DMS79 (cell line): ENCODE measurements around the gene LGR4.
A peak's percentile ranks its signal among the peaks of the same experiment; 100 is the strongest.

Experiments
- DNase-seq: peaks from one replicate; lab custom pipeline; 2025; lab: John Stamatoyannopoulos, UW

LGR4 gene

DNA sequence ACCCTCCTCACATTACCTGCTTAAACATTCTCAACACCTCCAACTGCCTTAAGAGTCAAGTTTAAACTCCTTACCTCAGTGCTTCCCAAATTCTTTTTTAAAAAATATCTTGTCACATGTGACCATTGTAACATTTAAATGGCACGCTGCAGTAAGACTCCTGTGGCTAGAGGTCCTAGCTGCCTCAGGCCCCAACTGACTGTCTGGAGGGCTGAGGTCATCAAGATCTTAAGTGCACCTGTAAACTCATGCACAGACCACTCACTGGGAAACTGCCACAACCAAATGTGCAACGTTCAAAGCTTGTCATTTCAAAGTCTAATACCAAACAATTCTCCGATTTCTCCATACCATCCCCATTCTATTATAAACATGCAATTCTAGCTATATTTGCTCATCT lies 93.1 kb downstream of the LGR4 start:
- no peak for DNase-seq

GRCh38 chr11:27375370-27375769 lies 97.2 kb downstream of the LGR4 start:
- DNase-seq, result no peak

- DNase-seq, result no peak
Measured at GRCh38 chr11:27373856-27374602, 98.6 kb downstream of the LGR4 start.

DNA sequence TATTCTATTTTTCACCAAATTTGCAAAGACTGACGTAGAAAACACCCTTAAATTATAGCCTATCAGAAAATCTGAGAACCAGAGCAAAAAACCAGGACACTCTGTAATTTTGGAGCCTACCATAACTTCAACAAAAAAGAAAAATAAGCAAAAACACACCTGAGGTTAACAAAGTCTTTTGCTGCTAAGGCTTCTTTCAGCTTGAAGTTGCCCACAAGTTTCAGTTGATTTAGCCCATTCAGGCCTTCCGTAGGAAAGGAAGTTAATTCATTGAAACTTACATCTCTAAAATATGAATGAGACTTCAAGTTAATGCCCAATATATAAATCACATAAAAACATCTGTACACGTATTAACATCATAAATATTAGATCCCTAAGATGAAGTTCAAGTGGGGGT lies 99.2 kb downstream of the LGR4 start:
- DNase-seq, result no peak

DNA sequence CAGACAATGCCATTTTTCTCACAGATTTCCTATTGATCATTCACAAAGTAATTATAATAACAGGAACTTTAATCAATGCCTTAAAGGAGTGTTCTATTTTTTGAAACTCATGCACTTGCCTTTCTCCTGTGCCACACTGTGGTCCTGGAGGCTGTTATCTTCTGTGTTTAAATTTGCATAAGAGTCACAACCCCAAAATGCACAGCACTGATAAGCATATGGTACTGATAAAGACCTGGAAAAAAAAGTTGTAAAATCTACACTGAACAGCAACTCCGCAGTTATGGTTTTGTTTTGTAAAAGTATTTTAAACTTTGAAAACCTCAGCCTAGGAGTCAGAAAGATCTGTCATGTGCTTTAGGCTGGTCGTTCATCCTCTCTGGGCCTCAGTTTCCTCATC lies 100.4 kb downstream of the LGR4 start:
- DNase-seq, result no peak

GRCh38 chr11:27371489-27371888 lies 101.1 kb downstream of the LGR4 start:
- no peak for DNase-seq

DNA sequence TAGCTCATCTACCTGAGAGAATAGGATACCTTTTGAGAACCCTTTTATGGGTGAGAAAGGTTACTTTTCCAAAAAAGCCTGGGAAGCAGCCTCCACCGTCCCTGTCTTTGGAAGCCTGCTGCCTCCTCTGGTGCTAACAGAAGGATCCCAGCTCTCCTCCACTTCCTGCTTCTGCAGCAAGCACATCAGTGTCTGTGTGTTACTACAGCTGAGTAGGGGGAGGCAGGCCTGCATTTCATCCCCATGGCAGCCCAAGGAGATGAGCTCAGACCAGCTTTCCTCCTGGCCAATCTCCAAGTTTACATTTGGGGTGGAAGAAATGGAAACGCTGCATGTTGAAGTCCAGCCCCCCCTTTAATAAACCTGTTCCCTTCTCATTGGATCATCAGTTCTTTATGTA lies 102.2 kb downstream of the LGR4 start:
- no peak for DNase-seq

GRCh38 chr11:27367881-27368280 lies 104.7 kb downstream of the LGR4 start:
- no peak for DNase-seq

DNA sequence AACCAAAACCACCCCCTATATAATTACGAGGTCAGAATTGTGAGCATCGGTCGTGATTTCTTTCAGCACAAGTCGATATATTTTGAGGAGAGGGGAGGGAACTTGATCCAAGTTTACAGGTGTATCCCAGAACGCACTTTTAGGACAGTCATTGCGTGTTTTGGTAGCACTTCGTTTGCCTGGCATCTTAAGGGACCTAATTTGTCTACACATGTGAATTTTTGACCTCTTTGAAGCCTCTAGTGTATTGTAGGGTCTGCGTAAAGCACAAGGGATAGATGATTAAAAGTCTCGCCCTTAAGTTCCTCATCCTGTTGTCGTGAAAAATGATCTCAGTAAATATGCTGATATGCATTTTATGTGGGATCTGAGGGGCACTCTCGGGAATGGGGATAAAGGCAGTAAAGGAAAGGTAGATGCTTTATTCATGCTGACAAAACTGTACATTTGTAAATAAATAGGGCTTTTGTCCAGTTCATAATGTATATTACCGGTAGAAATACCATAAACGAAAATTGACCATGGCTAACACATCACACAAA lies 108.9 kb downstream of the LGR4 start:
- no peak for DNase-seq

DNA sequence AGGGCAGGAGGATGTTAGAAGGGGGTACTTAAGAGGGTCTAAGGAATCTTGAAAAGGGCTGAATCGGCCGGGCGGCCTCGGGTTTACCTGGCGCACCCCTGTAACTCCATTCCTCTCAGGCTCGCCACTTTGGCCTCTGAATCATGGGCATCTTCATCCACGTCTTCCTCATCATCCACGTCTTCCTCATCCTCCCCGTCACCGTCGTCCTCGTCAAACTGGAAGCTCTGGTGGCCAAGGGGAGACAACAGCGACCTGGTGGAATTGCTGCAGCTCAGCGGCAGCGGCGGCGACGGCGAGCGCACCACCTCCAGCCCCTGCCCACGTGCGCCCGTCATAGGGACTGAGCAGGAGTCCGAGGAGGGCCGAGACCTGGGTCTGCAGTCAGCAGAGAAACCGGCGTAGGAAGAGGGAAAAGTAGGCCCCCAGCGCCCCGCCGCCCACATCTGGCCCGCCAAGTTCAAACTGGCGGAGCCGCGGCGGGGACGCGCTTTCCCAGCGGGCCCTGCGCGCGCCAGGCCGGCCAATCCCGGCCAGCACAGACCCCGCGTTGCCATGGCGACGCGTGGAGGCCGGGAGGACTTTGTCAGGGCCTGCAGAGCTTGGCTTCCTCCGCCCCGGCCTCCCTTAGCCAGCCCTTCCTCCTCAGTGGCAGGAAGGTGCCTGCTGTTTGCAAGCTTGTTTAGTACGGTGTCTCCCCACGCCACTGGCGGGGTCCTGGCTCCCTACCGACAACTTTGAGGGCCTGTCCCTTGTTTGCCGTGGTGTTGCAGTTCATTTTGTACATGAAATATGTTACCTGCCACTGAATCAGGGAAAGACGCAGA lies 109.6 kb downstream of the LGR4 start, which contains the start of gene CCDC34:
Gene CCDC34, minus strand, starts transcription at position 467 of the 827 bp plus-strand sequence. Its CDS starts 21 bp downstream, at position 446.
- DNase-seq, result peak; percentile 81

GRCh38 chr11:27361649-27362431 lies 110.8 kb downstream of the LGR4 start:
- no peak for DNase-seq

DNA sequence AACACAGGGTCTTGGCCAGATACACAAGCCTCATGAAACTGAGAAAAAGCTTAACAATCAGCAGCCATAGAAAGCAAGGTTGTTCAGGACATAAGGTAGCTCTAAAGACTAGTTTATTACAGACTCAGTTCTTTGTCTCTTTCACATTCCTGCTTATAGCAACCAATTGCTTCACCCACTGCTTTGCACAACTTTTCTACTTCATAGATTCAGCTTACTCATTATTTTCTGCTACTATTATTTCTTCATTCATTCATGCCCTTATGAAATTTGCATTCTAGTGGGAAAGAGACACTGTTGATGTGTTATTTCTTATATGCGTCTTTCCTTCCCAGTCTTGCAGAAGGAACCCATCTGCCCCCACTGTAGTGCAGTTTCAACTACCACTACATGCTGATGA lies 114.3 kb downstream of the LGR4 start:
- no peak for DNase-seq

DNA sequence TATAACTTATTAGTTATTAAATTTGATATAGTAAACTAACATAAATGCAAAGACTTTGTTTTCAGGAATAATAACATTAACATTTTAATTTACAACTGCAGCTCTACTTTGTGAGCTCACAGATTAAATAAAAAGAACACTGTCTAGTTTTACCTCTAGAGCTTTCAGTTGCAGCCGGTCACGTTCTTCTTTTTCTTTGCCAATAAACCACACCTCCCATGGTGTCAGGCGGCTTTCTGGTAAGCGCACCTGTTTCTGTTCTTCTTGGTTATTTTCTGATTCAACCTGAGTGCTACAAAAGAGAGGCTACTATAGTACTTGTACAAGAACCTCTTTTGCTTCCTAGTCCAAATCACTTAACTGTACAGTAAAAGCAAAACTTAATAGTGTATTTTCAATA lies 115.3 kb downstream of the LGR4 start:
- no peak for DNase-seq

DNA sequence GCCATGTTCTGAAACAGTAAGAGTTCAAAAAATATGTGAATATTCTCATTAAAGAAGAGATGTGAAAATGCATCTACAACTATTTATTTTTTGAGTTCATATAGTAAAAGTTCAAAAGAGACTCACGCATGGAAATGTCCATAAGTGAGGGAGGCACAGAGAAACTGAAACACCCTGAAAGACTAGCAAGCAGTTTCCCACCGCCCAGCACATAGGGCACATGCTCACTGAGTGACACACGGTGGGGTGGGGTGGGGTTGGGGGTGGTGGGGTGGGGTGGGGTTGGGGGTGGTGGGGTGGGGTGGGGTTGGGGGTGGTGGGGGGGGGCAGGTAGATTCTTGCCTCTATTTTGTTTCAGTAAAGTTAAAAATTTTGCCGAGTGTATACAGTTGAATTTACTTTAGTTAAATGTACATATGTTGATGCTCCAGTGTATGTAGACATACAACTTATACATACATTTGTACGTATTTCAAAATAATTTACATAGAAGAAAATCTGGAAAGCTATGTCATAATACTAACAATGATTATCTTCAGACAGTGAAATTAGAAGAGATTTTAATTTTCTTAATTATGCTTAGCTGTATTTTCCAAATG lies 115.9 kb downstream of the LGR4 start:
- no peak for DNase-seq

- DNase-seq, result no peak
Measured at GRCh38 chr11:27355575-27356104, 117.0 kb downstream of the LGR4 start.

DNA sequence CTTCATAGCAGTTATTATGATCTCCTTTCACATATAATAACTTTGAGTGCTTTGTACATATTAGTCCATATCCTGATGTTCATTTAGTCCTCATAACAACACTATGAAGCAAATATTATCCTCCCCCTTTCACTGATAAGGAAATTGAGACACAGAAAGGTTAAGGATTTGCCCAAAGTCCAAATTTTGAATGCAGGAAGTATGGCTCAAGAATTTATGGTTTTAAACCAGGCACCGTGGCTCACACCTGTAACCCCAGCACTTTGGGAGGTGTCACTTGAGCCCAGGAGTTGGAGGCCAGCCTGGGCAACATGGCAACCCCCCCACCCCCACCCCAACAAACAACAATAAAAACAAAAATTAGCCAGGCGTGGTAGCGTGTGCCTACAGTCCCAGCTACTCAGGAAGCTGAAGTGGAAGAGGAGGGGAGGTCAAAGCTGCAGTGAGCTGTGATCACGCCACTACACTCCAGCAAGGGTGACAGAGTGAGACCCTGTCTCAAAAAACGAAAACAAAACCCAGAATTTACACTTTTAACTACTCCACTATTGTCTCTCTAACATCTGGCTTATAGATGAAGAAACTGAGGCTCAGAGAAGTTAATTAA lies 118.1 kb downstream of the LGR4 start:
- DNase-seq, result no peak

DNA sequence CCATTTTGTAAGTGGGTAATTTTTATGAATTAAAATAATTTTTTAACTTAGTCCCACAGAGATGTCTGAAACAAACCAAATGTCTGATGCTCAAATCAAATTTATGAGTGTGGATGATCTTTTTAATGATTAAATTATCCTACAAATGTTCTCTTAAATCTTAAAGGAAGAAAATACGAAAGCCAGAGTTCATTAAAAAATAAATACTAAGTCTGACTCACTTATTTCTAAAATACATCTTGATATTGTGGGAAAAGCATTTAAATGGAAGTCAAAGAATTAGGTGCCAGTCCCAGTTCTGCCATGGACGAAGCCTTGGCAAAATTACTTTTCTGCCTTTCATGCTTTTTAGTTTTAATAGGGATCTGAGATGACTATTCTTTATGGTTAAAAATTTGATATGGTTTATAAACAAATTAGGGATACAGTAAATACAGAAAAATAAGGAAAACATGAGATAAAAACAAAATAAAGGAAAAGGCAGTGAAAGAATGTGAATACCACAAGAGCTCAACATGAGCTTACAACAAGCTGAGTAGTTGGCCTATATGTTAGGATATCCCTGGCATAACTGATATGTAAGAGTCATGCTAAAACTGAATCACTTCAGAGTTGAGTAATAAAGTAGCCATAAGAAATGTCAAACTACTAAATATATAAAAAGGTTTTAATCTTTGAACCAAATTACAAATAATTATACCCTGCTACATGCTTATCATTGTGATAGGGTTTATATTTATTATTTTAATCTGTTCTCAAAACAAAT lies 118.8 kb downstream of the LGR4 start:
- no peak for DNase-seq

- DNase-seq, result no peak
Measured at GRCh38 chr11:27352781-27353180, 119.8 kb downstream of the LGR4 start.

DNA sequence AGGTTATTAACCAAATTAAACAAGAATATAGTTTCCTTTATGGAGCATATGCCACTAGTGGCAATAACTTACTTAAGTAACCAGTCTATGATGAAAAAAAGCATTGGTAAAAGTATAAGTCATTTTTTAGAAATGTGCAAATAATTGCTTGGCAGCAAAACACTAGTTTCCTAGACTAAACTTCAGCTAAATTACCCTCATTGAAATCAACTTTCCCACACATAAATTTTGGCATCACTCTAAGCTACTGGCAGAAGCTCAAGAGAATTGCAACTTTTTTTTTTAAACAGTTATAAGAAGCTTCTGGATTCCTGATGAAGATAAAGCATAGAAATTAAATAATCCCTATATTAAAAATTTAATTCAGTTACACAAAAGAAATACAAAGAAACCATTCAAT lies 122.1 kb downstream of the LGR4 start:
- DNase-seq, result no peak

DNA sequence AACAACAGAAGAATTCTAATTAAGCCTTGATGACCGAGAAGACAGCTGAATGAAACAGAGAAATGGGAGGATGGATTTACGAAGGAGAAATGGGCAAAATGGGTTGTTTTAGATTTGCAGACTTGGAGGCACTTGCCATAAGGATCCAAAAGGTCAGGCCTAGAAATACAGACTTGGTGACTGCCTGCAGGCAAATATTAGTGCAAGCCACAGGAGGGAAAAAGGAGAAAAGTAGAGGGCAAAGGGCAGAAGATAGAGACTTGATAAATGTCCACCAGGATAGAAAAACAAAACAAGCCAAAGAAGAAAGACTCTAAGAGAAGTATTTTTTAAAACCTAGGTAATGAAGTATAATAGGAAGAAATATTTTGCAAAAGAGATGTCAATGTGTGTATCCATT lies 122.7 kb downstream of the LGR4 start:
- DNase-seq, result no peak
